K562 (cell line): ENCODE measurements around the gene ABCG1. TPM values are rescaled to one million over a fixed set of nuclear protein-coding genes. Genes with fewer than 3 reads are reported as not detected.

Experiments used
- ATAC-seq: fragments of 200-7000 bp; cut with Tn5 transposase; 3 replicates; pipeline ENCODE4 v1.9.1; 2020; ENCODE audit warnings: moderate library complexity
- BruUV-seq: library from RNA; stranded (reverse); fragments of 400-500 nt; replicated peaks from 2 replicates; lab custom pipeline; 2021; lab: Mats Ljungman, UMichigan
- CTCF ChIA-PET: fragments of 300-600 bp; formaldehyde crosslinking; extraction: SDS; loops from one replicate; lab custom pipeline; 2021; ENCODE audit warnings: low intra/inter-chr PET ratio; lab: Yijun Ruan, JAX
- POLR2A ChIA-PET: fragments of 300-600, 350-650 bp; sonication (Branson Sonifier 250); formaldehyde crosslinking; extraction: SDS; loops from one replicate; lab custom pipeline; 2021; ENCODE audit warnings: antibody characterized with exemption, inconsistent platforms; lab: Yijun Ruan, JAX
- DNase-seq, 4 experiments: peaks; one replicate each; pipeline versions ENCODE4 v3.0.0 to v3.0.0-alpha.2; 2011 to 2018; ENCODE audit warnings: low spot score in 3 of 4, mixed read lengths in 3 of 4; ENCODE audit errors: extremely low read depth in 1 of 4
- FAIRE-seq: peaks from 2 replicates; lab custom pipeline; 2011; peaks lifted over from hg19 to GRCh38; lab: Jason Lieb, UNC
- H2AFZ ChIP-seq: 2 replicates; pipeline ENCODE4 v1.6.0; 2011; ENCODE audit warnings: low read depth, low read length, control low read depth, inconsistent platforms
- H3K27ac ChIP-seq: fragments of 200-600 bp; 3 replicates; pipeline ENCODE4 v1.8.0; 2011; ENCODE audit warnings: low read depth, mild to moderate bottlenecking, control low read depth, inconsistent platforms, low read length, moderate library complexity, mixed read lengths; ENCODE audit errors: extremely low read depth
- H3K27me3 ChIP-seq, 2 experiments: fragments of 300-600 bp in 1 of 2; 2 replicates in 1 of 2; 3 replicates in 1 of 2; pipeline versions ENCODE4 v1.6.0 to v1.8.0; 2011; ENCODE audit warnings: inconsistent platforms in 2 of 2, low read length in 2 of 2, mild to moderate bottlenecking in 1 of 2, mixed read lengths in 1 of 2, moderate library complexity in 1 of 2; ENCODE audit not compliant: control insufficient read depth in 2 of 2, insufficient read depth in 2 of 2
- H3K36me3 ChIP-seq: fragments of 300-600 bp; 3 replicates; pipeline ENCODE4 v1.8.0; 2011; ENCODE audit warnings: mild to moderate bottlenecking, low read length, inconsistent platforms; ENCODE audit not compliant: control insufficient read depth, insufficient read depth
- H3K4me1 ChIP-seq, 2 experiments: fragments of 200-600 bp in 1 of 2; replicated peaks in 1 of 2; 2 replicates in 1 of 2; 3 replicates in 1 of 2; pipeline versions ENCODE4 v1.5.1 to v1.8.0; 2011; ENCODE audit warnings: inconsistent platforms in 2 of 2, low read length in 2 of 2, mild to moderate bottlenecking in 1 of 2, mixed read lengths in 1 of 2, moderate library complexity in 1 of 2; ENCODE audit not compliant: control insufficient read depth in 2 of 2, insufficient read depth in 2 of 2
- H3K4me2 ChIP-seq: 2 replicates; pipeline ENCODE4 v1.6.1; 2011; ENCODE audit warnings: low read length, control low read depth, inconsistent platforms, mixed read lengths; ENCODE audit not compliant: insufficient read depth
- H3K4me3 ChIP-seq: fragments of 200-600 bp; sonication (generic), shearing (Covaris generic); 2 replicates; pipeline ENCODE4 v1.5.1; 2016; ENCODE audit warnings: control low read depth, inconsistent platforms
- H3K79me2 ChIP-seq: fragments of 200-600 bp; 3 replicates; pipeline ENCODE4 v1.8.0; 2011; ENCODE audit warnings: low read length, inconsistent platforms; ENCODE audit not compliant: control insufficient read depth, insufficient read depth
- H3K9ac ChIP-seq, 2 experiments: 2 replicates each; pipeline versions ENCODE4 v1.6.0 to v1.6.1; 2011; ENCODE audit warnings: low read depth in 2 of 2, low read length in 2 of 2, control low read depth in 1 of 2, inconsistent platforms in 1 of 2, mild to moderate bottlenecking in 1 of 2, mixed read lengths in 1 of 2; ENCODE audit not compliant: insufficient read depth in 1 of 2
- H3K9me1 ChIP-seq: one replicate; pipeline ENCODE4 v1.6.0; 2011; ENCODE audit warnings: inconsistent platforms, mild to moderate bottlenecking, low read length, moderate library complexity; ENCODE audit not compliant: control insufficient read depth, insufficient read depth
- H3K9me3 ChIP-seq: replicated peaks from 2 replicates; pipeline ENCODE4 v1.5.1; 2011; ENCODE audit warnings: low read depth, low read length, inconsistent platforms; ENCODE audit not compliant: control insufficient read depth, insufficient read depth
- H4K20me1 ChIP-seq: replicated peaks from 2 replicates; pipeline ENCODE4 v1.6.1; 2011; ENCODE audit warnings: low read length, inconsistent platforms, mixed read lengths; ENCODE audit not compliant: control insufficient read depth, insufficient read depth
- DPF2 ChIP-seq: fragments of 450-650 bp; IDR thresholded peaks from 2 replicates; pipeline ENCODE4 v1.6.1; 2016
- ELF1 ChIP-seq: fragments of 200-800 bp; sonication (Bioruptor generic); IDR thresholded peaks from 2 replicates; pipeline ENCODE4 v1.6.1; 2016; ENCODE audit warnings: missing genetic modification characterization, missing compliant biosample characterization
- GTF2E2 ChIP-seq: fragments of 200-800 bp; sonication (Bioruptor generic); IDR thresholded peaks from 2 replicates; pipeline ENCODE4 v1.6.1; 2016; ENCODE audit warnings: missing genetic modification characterization, missing compliant biosample characterization
- LARP7 ChIP-seq: fragments of 450-650 bp; IDR thresholded peaks from 2 replicates; pipeline ENCODE4 v1.6.1; 2016
- PPARD ChIP-seq: fragments of 250-450 bp; sonication (Bioruptor Pico); IDR thresholded peaks from 2 replicates; pipeline ENCODE4 v1.8.0; 2022; ENCODE audit warnings: inconsistent platforms, mild to moderate bottlenecking, moderate library complexity
- ZFPM2 ChIP-seq: fragments of 250-450 bp; sonication (Bioruptor Pico); IDR thresholded peaks from 2 replicates; pipeline ENCODE4 v1.5.1; 2022; ENCODE audit warnings: mild to moderate bottlenecking
- ZNF224 ChIP-seq: sonication (generic); formaldehyde crosslinking; IDR thresholded peaks from 2 replicates; pipeline ENCODE4 v1.8.0; 2022; ENCODE audit warnings: mild to moderate bottlenecking, missing genetic modification reagents
- ZNF324 ChIP-seq: fragments of 250-450 bp; sonication (Bioruptor Pico); IDR thresholded peaks from 2 replicates; pipeline ENCODE4 v1.4.0; 2020; ENCODE audit warnings: mild to moderate bottlenecking
- WGBS: fragments of 100-300 bp; shearing (Covaris generic); methylation state at CpG from one replicate; pipeline ENCODE4 v1.1.6; 2016; ENCODE audit warnings: low coverage, mixed read lengths; ENCODE audit not compliant: insufficient coverage; ENCODE audit errors: missing lambda C conversion rate; 5-methylcytosine and 5-hydroxymethylcytosine counted together
- in situ Hi-C: fragments of 300-500 bp; cut with MboI; formaldehyde crosslinking; loops from 4 replicates; pipeline ENCODE4 v1.15.0; 2018; ENCODE audit warnings: inconsistent platforms, mixed read lengths
- intact Hi-C: fragments of 100-400 bp; cut with micrococcal nuclease; formaldehyde crosslinking; loops from 2 replicates; pipeline ENCODE4 v1.14.2; 2022
- polyA plus RNA-seq, 8 experiments: library from polyadenylated mRNA; depleted of rRNA in 4 of 8; stranded (reverse) in 5 of 8; unstranded in 3 of 8; fragments of >200 nt; fragmentation: Nextera tagmentation in 2 of 8; fragmentation: Illumina TruSeq in 1 of 8; extraction: Ambion mirVana in 2 of 8; extraction: Trizol in 1 of 8; gene quantifications; 2 replicates each; pipeline versions ENCODE4 v1.2.1 to v1.2.3, GENCODE V29; 2011 to 2014; ENCODE audit warnings: inconsistent platforms in 1 of 8, missing spikeins in 1 of 8
- total RNA-seq, 7 experiments: library from RNA; depleted of rRNA in 6 of 7; stranded (reverse); fragments of >200 nt in 6 of 7; fragmentation: Illumina TruSeq in 2 of 7; extraction: Trizol in 2 of 7; gene quantifications; 2 replicates each; pipeline versions ENCODE4 v1.2.1 to v1.2.3, GENCODE V29; 2011 to 2021; ENCODE audit warnings: low replicate concordance in 1 of 7
- TF ChIP-seq, protein P1 (sequence below): fragments of 450-650 bp; IDR thresholded peaks from 2 replicates; pipeline ENCODE4 v1.6.1; 2018; ENCODE audit not compliant: partially characterized antibody
- TF ChIP-seq, protein P2 (sequence below): fragments of 450-650 bp; conservative IDR thresholded peaks from 2 replicates; pipeline ENCODE4 v1.6.1; 2016; ENCODE audit warnings: missing genetic modification characterization, low read depth, mild to moderate bottlenecking, missing compliant biosample characterization, moderate library complexity
- TF ChIP-seq, protein P3 (sequence below): fragments of 250-450 bp; sonication (Bioruptor Pico); IDR thresholded peaks from 2 replicates; pipeline ENCODE4 v1.8.0; 2022; ENCODE audit warnings: moderate library complexity, mild to moderate bottlenecking, inconsistent platforms

Gene ABCG1
- total and polyA plus RNA-seq, 9 of the 15 experiments (the other 6 are each of a cell fraction or from before 2014, with no cell fraction given): 0.04 to 0.09 TPM; not detected in 7

DNA sequence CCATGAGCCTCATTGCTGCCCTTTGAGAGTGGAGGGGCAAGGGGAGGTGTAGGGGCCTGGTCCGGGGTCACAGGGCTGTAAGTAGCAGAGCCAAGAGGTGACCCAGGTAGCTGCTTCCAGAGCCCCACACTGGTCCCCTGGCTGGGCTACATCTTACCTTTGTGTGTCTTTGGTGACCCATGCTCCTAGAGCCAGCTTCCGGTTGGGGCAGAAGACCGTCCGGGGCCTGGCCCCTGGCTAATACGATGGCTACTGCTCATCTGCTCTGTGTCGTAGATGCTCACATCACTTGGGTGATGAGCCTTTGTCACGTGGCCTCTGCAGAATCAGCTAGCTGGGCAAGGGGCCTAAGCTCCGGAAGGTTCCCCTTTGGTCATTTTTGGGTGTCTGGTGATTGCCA lies 20.6 kb downstream of the ABCG1 start:
- POLR2A ChIA-PET: interaction anchor here (1.1 kb wide), 1 partner anchor 37 kb away, joined by 3 read pairs; no protein-coding TSS in a partner anchor
- DNase-seq (no peak), FAIRE-seq (no peak), ATAC-seq (no peak)
- no peak for TF ChIP-seq ELF1 (tag)
- TF ChIP-seq DPF2: no peak
- TF ChIP-seq ZNF224 (CRISPR knock-in tag): no peak
- no peak for TF ChIP-seq GTF2E2 (tag)
- TF ChIP-seq, protein P1, sequence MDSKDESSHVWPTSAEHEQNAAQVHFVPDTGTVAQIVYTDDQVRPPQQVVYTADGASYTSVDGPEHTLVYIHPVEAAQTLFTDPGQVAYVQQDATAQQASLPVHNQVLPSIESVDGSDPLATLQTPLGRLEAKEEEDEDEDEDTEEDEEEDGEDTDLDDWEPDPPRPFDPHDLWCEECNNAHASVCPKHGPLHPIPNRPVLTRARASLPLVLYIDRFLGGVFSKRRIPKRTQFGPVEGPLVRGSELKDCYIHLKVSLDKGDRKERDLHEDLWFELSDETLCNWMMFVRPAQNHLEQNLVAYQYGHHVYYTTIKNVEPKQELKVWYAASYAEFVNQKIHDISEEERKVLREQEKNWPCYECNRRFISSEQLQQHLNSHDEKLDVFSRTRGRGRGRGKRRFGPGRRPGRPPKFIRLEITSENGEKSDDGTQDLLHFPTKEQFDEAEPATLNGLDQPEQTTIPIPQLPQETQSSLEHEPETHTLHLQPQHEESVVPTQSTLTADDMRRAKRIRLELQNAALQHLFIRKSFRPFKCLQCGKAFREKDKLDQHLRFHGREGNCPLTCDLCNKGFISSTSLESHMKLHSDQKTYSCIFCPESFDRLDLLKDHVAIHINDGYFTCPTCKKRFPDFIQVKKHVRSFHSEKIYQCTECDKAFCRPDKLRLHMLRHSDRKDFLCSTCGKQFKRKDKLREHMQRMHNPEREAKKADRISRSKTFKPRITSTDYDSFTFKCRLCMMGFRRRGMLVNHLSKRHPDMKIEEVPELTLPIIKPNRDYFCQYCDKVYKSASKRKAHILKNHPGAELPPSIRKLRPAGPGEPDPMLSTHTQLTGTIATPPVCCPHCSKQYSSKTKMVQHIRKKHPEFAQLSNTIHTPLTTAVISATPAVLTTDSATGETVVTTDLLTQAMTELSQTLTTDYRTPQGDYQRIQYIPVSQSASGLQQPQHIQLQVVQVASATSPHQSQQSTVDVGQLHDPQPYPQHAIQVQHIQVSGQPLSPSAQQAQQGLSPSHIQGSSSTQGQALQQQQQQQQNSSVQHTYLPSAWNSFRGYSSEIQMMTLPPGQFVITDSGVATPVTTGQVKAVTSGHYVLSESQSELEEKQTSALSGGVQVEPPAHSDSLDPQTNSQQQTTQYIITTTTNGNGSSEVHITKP: no peak
- TF ChIP-seq, protein P2, sequence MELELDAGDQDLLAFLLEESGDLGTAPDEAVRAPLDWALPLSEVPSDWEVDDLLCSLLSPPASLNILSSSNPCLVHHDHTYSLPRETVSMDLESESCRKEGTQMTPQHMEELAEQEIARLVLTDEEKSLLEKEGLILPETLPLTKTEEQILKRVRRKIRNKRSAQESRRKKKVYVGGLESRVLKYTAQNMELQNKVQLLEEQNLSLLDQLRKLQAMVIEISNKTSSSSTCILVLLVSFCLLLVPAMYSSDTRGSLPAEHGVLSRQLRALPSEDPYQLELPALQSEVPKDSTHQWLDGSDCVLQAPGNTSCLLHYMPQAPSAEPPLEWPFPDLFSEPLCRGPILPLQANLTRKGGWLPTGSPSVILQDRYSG (tag): no peak
- no peak for TF ChIP-seq ZNF324 (CRISPR knock-in tag)
- TF ChIP-seq, protein P3, sequence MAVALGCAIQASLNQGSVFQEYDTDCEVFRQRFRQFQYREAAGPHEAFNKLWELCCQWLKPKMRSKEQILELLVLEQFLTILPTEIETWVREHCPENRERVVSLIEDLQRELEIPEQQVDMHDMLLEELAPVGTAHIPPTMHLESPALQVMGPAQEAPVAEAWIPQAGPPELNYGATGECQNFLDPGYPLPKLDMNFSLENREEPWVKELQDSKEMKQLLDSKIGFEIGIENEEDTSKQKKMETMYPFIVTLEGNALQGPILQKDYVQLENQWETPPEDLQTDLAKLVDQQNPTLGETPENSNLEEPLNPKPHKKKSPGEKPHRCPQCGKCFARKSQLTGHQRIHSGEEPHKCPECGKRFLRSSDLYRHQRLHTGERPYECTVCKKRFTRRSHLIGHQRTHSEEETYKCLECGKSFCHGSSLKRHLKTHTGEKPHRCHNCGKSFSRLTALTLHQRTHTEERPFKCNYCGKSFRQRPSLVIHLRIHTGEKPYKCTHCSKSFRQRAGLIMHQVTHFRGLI (CRISPR knock-in tag): no peak
- no peak for TF ChIP-seq ZFPM2
- TF ChIP-seq PPARD (CRISPR knock-in tag): no peak
- no peak for TF ChIP-seq LARP7
- no peak overlapping the region for H2AFZ ChIP-seq
- no peak overlapping the region for H3K4me3 ChIP-seq
- H3K36me3 ChIP-seq: no peaks in the 10 kb centered on the region
- in situ Hi-C loops: no loop called here
- H3K27ac ChIP-seq: no peak overlapping the region
- H3K4me1 ChIP-seq: peaks cover 10 to 13% of the 10 kb centered on the region in 2 experiments
- no peak overlapping the region for H3K9ac ChIP-seq
- no peak overlapping the region for H3K4me2 ChIP-seq
- CTCF ChIA-PET: no interaction called here
- no peaks in the 10 kb centered on the region for H3K9me1 ChIP-seq
- H3K79me2 ChIP-seq: no peaks in the 10 kb centered on the region
- H4K20me1 ChIP-seq: no peaks in the 10 kb centered on the region; the same call in 1 of the 2 replicates
- H3K9me3 ChIP-seq: no peaks in the 10 kb centered on the region
- WGBS: 0% methylated on average over 8 of the region's 8 CpGs
- peaks cover 23 to 70% of the 10 kb centered on the region in 2 experiments for H3K27me3 ChIP-seq
- BruUV-seq: no TSS peak
- intact Hi-C loops: no loop called here
